HepG2 (cell line): ENCODE results near the gene TBC1D10A. TPM values are rescaled to one million over a fixed set of nuclear protein-coding genes. Genes with fewer than 3 reads are reported as not detected.

Experiments
- EEA1 ChIP-seq: sonication (generic); formaldehyde crosslinking; IDR thresholded peaks from 2 replicates; pipeline ENCODE4 v1.5.1; 2020; ENCODE audit warnings: mild to moderate bottlenecking, missing genetic modification reagents, borderline replicate concordance
- EP300 ChIP-seq, 3 experiments: sonication (generic) in 1 of 3; formaldehyde crosslinking in 1 of 3; IDR thresholded peaks; 2 replicates each; pipeline versions ENCODE4 v1.5.1 to v1.6.1; 2011 to 2020; ENCODE audit warnings: low read depth in 2 of 3, low read length in 2 of 3, borderline replicate concordance in 1 of 3, improper control_type of control experiment in 1 of 3, mild to moderate bottlenecking in 1 of 3, missing genetic modification reagents in 1 of 3, moderate library complexity in 1 of 3
- GATAD2A ChIP-seq: IDR thresholded peaks from 2 replicates; pipeline ENCODE4 v1.6.1; 2016
- HIVEP1 ChIP-seq: sonication (generic); formaldehyde crosslinking; IDR thresholded peaks from 2 replicates; pipeline ENCODE4 v1.4.0; 2020; ENCODE audit warnings: mild to moderate bottlenecking, missing genetic modification reagents
- KDM5A ChIP-seq: fragments of 200-600 bp; sonication (generic); IDR thresholded peaks from 2 replicates; pipeline ENCODE4 v1.7.0; 2018; ENCODE audit warnings: antibody characterized with exemption, mild to moderate bottlenecking, low read length, borderline replicate concordance
- KLF11 ChIP-seq: IDR thresholded peaks from 2 replicates; pipeline ENCODE4 v1.6.1; 2016; ENCODE audit warnings: missing compliant biosample characterization
- KLF13 ChIP-seq: sonication (generic); formaldehyde crosslinking; IDR thresholded peaks from 2 replicates; pipeline ENCODE4 v1.4.0; 2020; ENCODE audit warnings: mild to moderate bottlenecking, missing genetic modification reagents
- POLR2G ChIP-seq: fragments of 200-400 bp; formaldehyde crosslinking; IDR thresholded peaks from 2 replicates; pipeline ENCODE4 v1.6.1; 2018; ENCODE audit warnings: mild to moderate bottlenecking, low read depth, low read length, moderate library complexity
- PRPF4 ChIP-seq: fragments of 200-400 bp; formaldehyde crosslinking; IDR thresholded peaks from 2 replicates; pipeline ENCODE4 v1.6.1; 2016; ENCODE audit warnings: low read length, low read depth; ENCODE audit not compliant: poor library complexity, severe bottlenecking
- SUZ12 ChIP-seq: fragments of 150-350 bp; IDR thresholded peaks from 2 replicates; pipeline ENCODE4 v1.6.1; 2014; ENCODE audit warnings: low read depth, low read length
- ZNF292 ChIP-seq: sonication (generic); formaldehyde crosslinking; IDR thresholded peaks from 2 replicates; pipeline ENCODE4 v1.8.1; 2022; ENCODE audit warnings: mild to moderate bottlenecking, low read depth, missing genetic modification reagents, borderline replicate concordance
- ZNF501 ChIP-seq: sonication (generic); formaldehyde crosslinking; IDR thresholded peaks from 2 replicates; pipeline ENCODE4 v1.5.1; 2020; ENCODE audit warnings: mild to moderate bottlenecking, moderate library complexity, missing genetic modification reagents
- ZNF816 ChIP-seq: sonication (generic); formaldehyde crosslinking; IDR thresholded peaks from 2 replicates; pipeline ENCODE4 v1.8.0; 2022; ENCODE audit warnings: missing genetic modification reagents, mild to moderate bottlenecking, borderline replicate concordance
- ZSCAN25 ChIP-seq: sonication (generic); formaldehyde crosslinking; IDR thresholded peaks from 2 replicates; pipeline ENCODE4 v1.8.0; 2022; ENCODE audit warnings: mild to moderate bottlenecking, missing genetic modification reagents
- ZSCAN9 ChIP-seq: IDR thresholded peaks from 2 replicates; pipeline ENCODE4 v1.6.1; 2016; ENCODE audit warnings: borderline replicate concordance
- polyA plus RNA-seq, 8 experiments: library from polyadenylated mRNA; depleted of rRNA in 3 of 8; stranded (reverse) in 7 of 8; unstranded in 1 of 8; fragments of >200 nt; fragmentation: Illumina TruSeq in 4 of 8; extraction: Trizol in 4 of 8; gene quantifications; 2 replicates each; pipeline versions ENCODE4 v1.2.1 to v1.2.3, GENCODE V29; 2011 to 2016; ENCODE audit warnings: low read depth in 4 of 8, missing spikeins in 1 of 8, mixed read lengths in 1 of 8; ENCODE audit not compliant: insufficient read depth in 1 of 8
- total RNA-seq, 5 experiments: library from RNA; depleted of rRNA; stranded (reverse); fragments of >200 nt; fragmentation: Illumina TruSeq; extraction: Trizol; gene quantifications; 2 replicates each; pipeline ENCODE4 v1.2.3, GENCODE V29; 2016; ENCODE audit warnings: low read depth in 1 of 5
- TF ChIP-seq, protein P1 (sequence below): sonication (generic); formaldehyde crosslinking; IDR thresholded peaks from 2 replicates; pipeline ENCODE4 v1.8.0; 2022; ENCODE audit warnings: missing genetic modification reagents, low read depth, mild to moderate bottlenecking, borderline replicate concordance
- TF ChIP-seq, protein P2 (sequence below): IDR thresholded peaks from 2 replicates; pipeline ENCODE4 v1.6.1; 2016; ENCODE audit warnings: low read depth, borderline replicate concordance
- TF ChIP-seq, protein P3 (sequence below): sonication (generic); formaldehyde crosslinking; IDR thresholded peaks from 2 replicates; pipeline ENCODE4 v1.4.0; 2020; ENCODE audit warnings: missing genetic modification reagents, borderline replicate concordance
- TF ChIP-seq, protein P4 (sequence below): sonication (generic); formaldehyde crosslinking; IDR thresholded peaks from 2 replicates; pipeline ENCODE4 v1.8.0; 2022; ENCODE audit warnings: low read depth, missing genetic modification reagents
- TF ChIP-seq, protein P5 (sequence below): fragments of 450-650 bp; IDR thresholded peaks from 2 replicates; pipeline ENCODE4 v1.6.1; 2017; ENCODE audit warnings: mild to moderate bottlenecking

The TBC1D10A gene
- total and polyA plus RNA-seq, 2 of the 13 experiments (the other 11 are each of a cell fraction or from before 2014, with no cell fraction given): 4.2 to 4.9 TPM

DNA sequence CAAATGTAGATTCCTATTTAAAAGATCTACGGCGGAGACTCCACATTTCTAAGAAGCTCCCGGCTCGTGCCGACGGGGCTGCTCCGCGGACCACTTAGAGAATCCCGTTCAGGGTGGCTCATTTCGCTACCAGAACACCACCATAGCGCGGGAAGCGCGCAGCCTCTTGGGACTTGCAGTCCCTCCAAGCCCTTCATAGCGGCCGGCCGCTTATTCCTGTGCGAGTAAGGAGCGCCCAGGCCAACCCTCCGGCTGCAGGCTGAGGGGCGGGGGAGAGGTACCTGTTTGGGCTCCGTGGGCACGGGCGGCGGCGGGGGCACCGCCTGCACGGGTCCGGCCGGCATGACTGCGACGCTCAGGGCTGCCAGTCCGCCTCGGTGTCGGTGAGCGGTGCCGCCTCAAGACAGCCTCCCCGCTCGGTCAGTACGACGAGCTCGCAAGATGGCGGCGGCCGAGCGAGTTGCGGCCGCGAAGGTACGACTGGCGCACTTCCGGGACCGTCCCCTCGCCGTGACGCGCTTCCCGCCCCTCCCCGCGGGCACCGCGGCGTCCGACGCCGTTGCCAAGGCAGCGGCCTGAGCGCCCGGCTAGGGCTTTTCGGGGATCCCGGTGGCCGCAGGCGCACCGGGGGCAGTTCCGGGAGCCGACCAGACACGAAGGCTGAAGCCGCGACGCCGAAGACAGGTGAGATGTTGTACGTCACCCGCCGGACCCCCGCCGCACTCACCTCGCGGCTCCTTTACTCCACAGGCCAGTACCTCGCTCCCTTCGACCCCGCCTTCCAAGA lies 29.9 kb upstream of the TBC1D10A start, which contains the start of the genes CCDC157 and SF3A1 (continued):
- TF ChIP-seq ZSCAN25 (no peak), ZNF816 (CRISPR knock-in tag) (peak; percentile 40; the same call in 1 of the 2 replicates), GATAD2A (CRISPR knock-in tag) (no peak), EP300 (IDR thresholded peaks at IDR 0.05; ENCODE audit: low read depth in 2 of 2, low read length in 2 of 2) (no peak), EP300 (CRISPR knock-in tag; IDR thresholded peaks at IDR 0.05; ENCODE audit: borderline replicate concordance) (peak; percentile 40; the same call in 1 of the 2 replicates), SUZ12 (peak; percentile 39; the same call in 1 of the 2 replicates), POLR2G (peak; percentile 93), KDM5A (peak; percentile 32; the same call in 1 of the 2 replicates), ZSCAN9 (CRISPR knock-in tag) (0 out of 2 replicates have a peak, but pooled peaks have one; percentile 40), ZNF292 (CRISPR knock-in tag) (no peak), EEA1 (CRISPR knock-in tag) (0 out of 2 replicates have a peak, but pooled peaks have one; percentile 90), KLF11 (CRISPR knock-in tag) (no peak), KLF13 (CRISPR knock-in tag) (no peak), ZNF501 (CRISPR knock-in tag) (peak; percentile 82; the same call in 1 of the 2 replicates), HIVEP1 (CRISPR knock-in tag) (peak; percentile 76), PRPF4 (no peak)
- TF ChIP-seq, protein P1, sequence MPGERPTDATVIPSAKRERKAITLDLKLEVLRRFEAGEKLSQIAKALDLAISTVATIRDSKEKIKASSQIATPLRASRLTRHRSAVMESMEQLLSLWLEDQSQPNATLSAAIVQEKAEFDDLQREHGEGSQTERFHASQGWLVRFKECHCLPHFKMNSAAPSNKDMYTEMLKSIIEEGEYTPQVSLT (CRISPR knock-in tag): no peak; the same call in 1 of the 2 replicates
- TF ChIP-seq, protein P2, sequence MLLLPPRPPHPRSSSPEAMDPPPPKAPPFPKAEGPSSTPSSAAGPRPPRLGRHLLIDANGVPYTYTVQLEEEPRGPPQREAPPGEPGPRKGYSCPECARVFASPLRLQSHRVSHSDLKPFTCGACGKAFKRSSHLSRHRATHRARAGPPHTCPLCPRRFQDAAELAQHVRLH (CRISPR knock-in tag): peak; percentile 10; the same call in 1 of the 2 replicates
- TF ChIP-seq, protein P3, sequence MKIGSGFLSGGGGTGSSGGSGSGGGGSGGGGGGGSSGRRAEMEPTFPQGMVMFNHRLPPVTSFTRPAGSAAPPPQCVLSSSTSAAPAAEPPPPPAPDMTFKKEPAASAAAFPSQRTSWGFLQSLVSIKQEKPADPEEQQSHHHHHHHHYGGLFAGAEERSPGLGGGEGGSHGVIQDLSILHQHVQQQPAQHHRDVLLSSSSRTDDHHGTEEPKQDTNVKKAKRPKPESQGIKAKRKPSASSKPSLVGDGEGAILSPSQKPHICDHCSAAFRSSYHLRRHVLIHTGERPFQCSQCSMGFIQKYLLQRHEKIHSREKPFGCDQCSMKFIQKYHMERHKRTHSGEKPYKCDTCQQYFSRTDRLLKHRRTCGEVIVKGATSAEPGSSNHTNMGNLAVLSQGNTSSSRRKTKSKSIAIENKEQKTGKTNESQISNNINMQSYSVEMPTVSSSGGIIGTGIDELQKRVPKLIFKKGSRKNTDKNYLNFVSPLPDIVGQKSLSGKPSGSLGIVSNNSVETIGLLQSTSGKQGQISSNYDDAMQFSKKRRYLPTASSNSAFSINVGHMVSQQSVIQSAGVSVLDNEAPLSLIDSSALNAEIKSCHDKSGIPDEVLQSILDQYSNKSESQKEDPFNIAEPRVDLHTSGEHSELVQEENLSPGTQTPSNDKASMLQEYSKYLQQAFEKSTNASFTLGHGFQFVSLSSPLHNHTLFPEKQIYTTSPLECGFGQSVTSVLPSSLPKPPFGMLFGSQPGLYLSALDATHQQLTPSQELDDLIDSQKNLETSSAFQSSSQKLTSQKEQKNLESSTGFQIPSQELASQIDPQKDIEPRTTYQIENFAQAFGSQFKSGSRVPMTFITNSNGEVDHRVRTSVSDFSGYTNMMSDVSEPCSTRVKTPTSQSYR (CRISPR knock-in tag): no peak
- TF ChIP-seq, protein P4, sequence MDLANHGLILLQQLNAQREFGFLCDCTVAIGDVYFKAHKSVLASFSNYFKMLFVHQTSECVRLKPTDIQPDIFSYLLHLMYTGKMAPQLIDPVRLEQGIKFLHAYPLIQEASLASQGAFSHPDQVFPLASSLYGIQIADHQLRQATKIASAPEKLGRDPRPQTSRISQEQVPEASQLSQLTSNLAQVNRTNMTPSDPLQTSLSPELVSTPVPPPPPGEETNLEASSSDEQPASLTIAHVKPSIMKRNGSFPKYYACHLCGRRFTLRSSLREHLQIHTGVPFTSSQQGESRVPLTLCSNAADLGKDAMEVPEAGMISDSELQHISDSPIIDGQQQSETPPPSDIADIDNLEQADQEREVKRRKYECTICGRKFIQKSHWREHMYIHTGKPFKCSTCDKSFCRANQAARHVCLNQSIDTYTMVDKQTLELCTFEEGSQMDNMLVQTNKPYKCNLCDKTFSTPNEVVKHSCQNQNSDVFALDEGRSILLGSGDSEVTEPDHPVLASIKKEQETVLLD (CRISPR knock-in tag): no peak
- TF ChIP-seq, protein P5, sequence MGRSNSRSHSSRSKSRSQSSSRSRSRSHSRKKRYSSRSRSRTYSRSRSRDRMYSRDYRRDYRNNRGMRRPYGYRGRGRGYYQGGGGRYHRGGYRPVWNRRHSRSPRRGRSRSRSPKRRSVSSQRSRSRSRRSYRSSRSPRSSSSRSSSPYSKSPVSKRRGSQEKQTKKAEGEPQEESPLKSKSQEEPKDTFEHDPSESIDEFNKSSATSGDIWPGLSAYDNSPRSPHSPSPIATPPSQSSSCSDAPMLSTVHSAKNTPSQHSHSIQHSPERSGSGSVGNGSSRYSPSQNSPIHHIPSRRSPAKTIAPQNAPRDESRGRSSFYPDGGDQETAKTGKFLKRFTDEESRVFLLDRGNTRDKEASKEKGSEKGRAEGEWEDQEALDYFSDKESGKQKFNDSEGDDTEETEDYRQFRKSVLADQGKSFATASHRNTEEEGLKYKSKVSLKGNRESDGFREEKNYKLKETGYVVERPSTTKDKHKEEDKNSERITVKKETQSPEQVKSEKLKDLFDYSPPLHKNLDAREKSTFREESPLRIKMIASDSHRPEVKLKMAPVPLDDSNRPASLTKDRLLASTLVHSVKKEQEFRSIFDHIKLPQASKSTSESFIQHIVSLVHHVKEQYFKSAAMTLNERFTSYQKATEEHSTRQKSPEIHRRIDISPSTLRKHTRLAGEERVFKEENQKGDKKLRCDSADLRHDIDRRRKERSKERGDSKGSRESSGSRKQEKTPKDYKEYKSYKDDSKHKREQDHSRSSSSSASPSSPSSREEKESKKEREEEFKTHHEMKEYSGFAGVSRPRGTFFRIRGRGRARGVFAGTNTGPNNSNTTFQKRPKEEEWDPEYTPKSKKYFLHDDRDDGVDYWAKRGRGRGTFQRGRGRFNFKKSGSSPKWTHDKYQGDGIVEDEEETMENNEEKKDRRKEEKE: no peak
